Mesendoderm (in vitro differentiated cells): Measurements from ENCODE around the gene PRRG3.

Source experiments
- DNase-seq: peaks from one replicate; pipeline ENCODE4 v3.0.0; 2013
- H2AK5ac ChIP-seq: 2 replicates; pipeline ENCODE4 v1.6.1; 2013; ENCODE audit warnings: low read length, inconsistent platforms
- H2BK120ac ChIP-seq: 2 replicates; pipeline ENCODE4 v1.6.1; 2013; ENCODE audit warnings: low read depth, mild to moderate bottlenecking, low read length, moderate library complexity, mixed read lengths
- H2BK15ac ChIP-seq: replicated peaks from 2 replicates; pipeline ENCODE4 v1.6.1; 2013; ENCODE audit warnings: low read depth, mild to moderate bottlenecking, moderate library complexity
- H2BK5ac ChIP-seq: 2 replicates; pipeline ENCODE4 v1.6.1; 2013; ENCODE audit warnings: low read length, inconsistent platforms
- H3K18ac ChIP-seq: 2 replicates; pipeline ENCODE4 v1.6.1; 2013; ENCODE audit warnings: mild to moderate bottlenecking, low read length, mixed read lengths
- H3K23ac ChIP-seq: one replicate; pipeline ENCODE4 v1.6.1; 2013; ENCODE audit warnings: low read length
- H3K27ac ChIP-seq: 2 replicates; pipeline ENCODE4 v1.5.1; 2013; ENCODE audit warnings: low read depth, mild to moderate bottlenecking, inconsistent platforms, low read length, moderate library complexity
- H3K27me3 ChIP-seq: 2 replicates; pipeline ENCODE4 v1.6.1; 2013; ENCODE audit warnings: low read length, control low read depth, mild to moderate bottlenecking, inconsistent platforms; ENCODE audit not compliant: insufficient read depth, poor library complexity
- H3K36me3 ChIP-seq: 2 replicates; pipeline ENCODE4 v1.6.1; 2013; ENCODE audit warnings: low read length, inconsistent platforms; ENCODE audit not compliant: control insufficient read depth, insufficient read depth
- H3K4ac ChIP-seq: one replicate; pipeline ENCODE4 v1.6.1; 2013; ENCODE audit warnings: low read depth, mild to moderate bottlenecking, low read length, moderate library complexity
- H3K4me1 ChIP-seq: 2 replicates; pipeline ENCODE4 v1.6.1; 2013; ENCODE audit warnings: low read depth, low read length, inconsistent platforms; ENCODE audit not compliant: control insufficient read depth
- H3K4me2 ChIP-seq: 2 replicates; pipeline ENCODE4 v1.6.1; 2013; ENCODE audit warnings: low read length
- H3K4me3 ChIP-seq: 2 replicates; pipeline ENCODE4 v1.5.1; 2013; ENCODE audit warnings: mild to moderate bottlenecking, low read length
- H3K56ac ChIP-seq: one replicate; pipeline ENCODE4 v1.6.1; 2013; ENCODE audit warnings: low read length
- H3K79me1 ChIP-seq: 2 replicates; pipeline ENCODE4 v1.6.1; 2013; ENCODE audit warnings: low read length, inconsistent platforms
- H3K79me2 ChIP-seq: 2 replicates; pipeline ENCODE4 v1.6.1; 2013; ENCODE audit warnings: mild to moderate bottlenecking, low read length; ENCODE audit not compliant: control insufficient read depth, insufficient read depth
- H3K9ac ChIP-seq: 2 replicates; pipeline ENCODE4 v1.6.1; 2013; ENCODE audit warnings: low read length, inconsistent platforms
- H4K5ac ChIP-seq: one replicate; pipeline ENCODE4 v1.6.1; 2013; ENCODE audit warnings: low read length
- H4K8ac ChIP-seq: one replicate; pipeline ENCODE4 v1.6.1; 2013; ENCODE audit warnings: low read depth, mild to moderate bottlenecking, control low read depth, low read length, moderate library complexity
- WGBS: extraction: QIAGEN DNeasy Blood & Tissue Kit; methylation state at CpG from one replicate; pipeline ENCODE4 v1.1.7; 2013; ENCODE audit warnings: low lambda C conversion rate, missing lambda C conversion rate; ENCODE audit not compliant: insufficient coverage; ENCODE audit errors: extremely low coverage; 5-methylcytosine and 5-hydroxymethylcytosine counted together

PRRG3 gene

GRCh38 chrX:151710457-151710856 lies 15.2 kb downstream of the PRRG3 start:
- H3K23ac ChIP-seq = no peak overlapping the region

GRCh38 chrX:151711154-151711553 lies 15.9 kb downstream of the PRRG3 start:
- no peak for DNase-seq
- H3K9ac ChIP-seq = no peak overlapping the region
- H3K23ac ChIP-seq = no peak overlapping the region
- no peak overlapping the region for H2BK120ac ChIP-seq
- H3K79me2 ChIP-seq = no peaks in the 10 kb centered on the region
- no peak overlapping the region for H2BK15ac ChIP-seq
- no peaks in the 10 kb centered on the region for H3K36me3 ChIP-seq
- H3K27me3 ChIP-seq = no peaks in the 10 kb centered on the region
- H3K4me1 ChIP-seq = no peaks in the 10 kb centered on the region
- H4K8ac ChIP-seq = no peak overlapping the region
- no peak overlapping the region for H3K4ac ChIP-seq
- H2BK5ac ChIP-seq = no peak overlapping the region
- no peak overlapping the region for H3K18ac ChIP-seq
- no peak overlapping the region for H2AK5ac ChIP-seq
- no peaks in the 10 kb centered on the region for H3K79me1 ChIP-seq
- H4K5ac ChIP-seq = no peak overlapping the region
- H3K4me3 ChIP-seq = no peak overlapping the region
- H3K4me2 ChIP-seq = no peak overlapping the region
- H3K56ac ChIP-seq = no peak overlapping the region
- no peak overlapping the region for H3K27ac ChIP-seq
- WGBS = no CpG with 5 or more reads among the region's 5 CpGs

More at GRCh38 chrX:151710457-151710856, 15.2 kb downstream of the PRRG3 start:
- Histone ChIP-seq H3K27me3 (no peaks in the 10 kb centered on the region), H2BK15ac (no peak overlapping the region), H4K8ac (no peak overlapping the region), H3K4ac (no peak overlapping the region), H2BK120ac (no peak overlapping the region), H3K4me3 (no peak overlapping the region), H3K79me1 (no peaks in the 10 kb centered on the region), H3K27ac (no peak overlapping the region), H3K79me2 (no peaks in the 10 kb centered on the region), H4K5ac (no peak overlapping the region), H3K18ac (no peak overlapping the region), H3K4me1 (no peaks in the 10 kb centered on the region), H3K56ac (no peak overlapping the region), H3K4me2 (no peak overlapping the region), H2BK5ac (no peak overlapping the region), H3K9ac (no peak overlapping the region), H3K36me3 (no peaks in the 10 kb centered on the region), H2AK5ac (no peak overlapping the region)
- no peak for DNase-seq
- no CpG with 5 or more reads among the region's 2 CpGs for WGBS

GRCh38 chrX:151711787-151712186 lies 16.5 kb downstream of the PRRG3 start:
- Histone ChIP-seq H3K4me3 (no peak overlapping the region), H3K4ac (no peak overlapping the region), H3K79me1 (no peaks in the 10 kb centered on the region), H3K27ac (no peak overlapping the region), H3K56ac (no peak overlapping the region), H2BK120ac (no peak overlapping the region), H3K79me2 (no peaks in the 10 kb centered on the region), H4K8ac (no peak overlapping the region), H2BK15ac (no peak overlapping the region), H3K23ac (no peak overlapping the region), H3K36me3 (no peaks in the 10 kb centered on the region), H2BK5ac (no peak overlapping the region), H3K9ac (no peak overlapping the region), H3K27me3 (no peaks in the 10 kb centered on the region), H2AK5ac (no peak overlapping the region), H3K18ac (no peak overlapping the region), H3K4me1 (no peaks in the 10 kb centered on the region), H3K4me2 (no peak overlapping the region), H4K5ac (no peak overlapping the region)
- no CpG with 5 or more reads among the region's 2 CpGs for WGBS
- peak; percentile 17 for DNase-seq

- H3K9ac ChIP-seq = no peak overlapping the region
- no peaks in the 10 kb centered on the region for H3K79me2 ChIP-seq
- H3K23ac ChIP-seq = no peak overlapping the region
- no peak overlapping the region for H2BK120ac ChIP-seq
- no peaks in the 10 kb centered on the region for H3K4me1 ChIP-seq
- no peaks in the 10 kb centered on the region for H3K79me1 ChIP-seq
- H3K4ac ChIP-seq = no peak overlapping the region
- no peak overlapping the region for H2AK5ac ChIP-seq
- no peak overlapping the region for H4K5ac ChIP-seq
- no peaks in the 10 kb centered on the region for H3K27me3 ChIP-seq
- H4K8ac ChIP-seq = no peak overlapping the region
- no peak overlapping the region for H3K4me3 ChIP-seq
- whole genome bisulfite sequencing = no CpG with 5 or more reads among the region's 3 CpGs
- H3K36me3 ChIP-seq = no peaks in the 10 kb centered on the region
- no peak overlapping the region for H2BK15ac ChIP-seq
- H3K18ac ChIP-seq = no peak overlapping the region
- no peak for DNase-seq
- H2BK5ac ChIP-seq = no peak overlapping the region
- H3K4me2 ChIP-seq = no peak overlapping the region
- no peak overlapping the region for H3K27ac ChIP-seq
- no peak overlapping the region for H3K56ac ChIP-seq
These were observed 17.0 kb downstream of the PRRG3 start for GRCh38 chrX:151712253-151712652.

GRCh38 chrX:151713849-151714248 lies 18.6 kb downstream of the PRRG3 start:
- Histone ChIP-seq H4K5ac (no peak overlapping the region), H3K9ac (no peak overlapping the region), H3K27ac (no peak overlapping the region), H3K18ac (no peak overlapping the region), H3K79me1 (no peaks in the 10 kb centered on the region), H2BK120ac (no peak overlapping the region), H2AK5ac (no peak overlapping the region), H3K79me2 (no peaks in the 10 kb centered on the region), H3K23ac (no peak overlapping the region), H3K27me3 (no peaks in the 10 kb centered on the region), H3K4me2 (no peak overlapping the region), H3K4ac (no peak overlapping the region), H4K8ac (no peak overlapping the region), H3K4me1 (no peaks in the 10 kb centered on the region), H3K56ac (no peak overlapping the region), H2BK5ac (no peak overlapping the region), H3K36me3 (no peaks in the 10 kb centered on the region), H2BK15ac (no peak overlapping the region), H3K4me3 (no peak overlapping the region)
- WGBS = no CpG with 5 or more reads among the region's 3 CpGs
- peak; percentile 55 for DNase-seq

- no peaks in the 10 kb centered on the region for H3K79me2 ChIP-seq
- H3K18ac ChIP-seq = no peak overlapping the region
- no peak overlapping the region for H3K4ac ChIP-seq
- H3K23ac ChIP-seq = no peak overlapping the region
- no peaks in the 10 kb centered on the region for H3K4me1 ChIP-seq
- H2AK5ac ChIP-seq = no peak overlapping the region
- no peak overlapping the region for H4K5ac ChIP-seq
- H3K27me3 ChIP-seq = no peaks in the 10 kb centered on the region
- H3K56ac ChIP-seq = no peak overlapping the region
- H3K4me3 ChIP-seq = no peak overlapping the region
- H2BK120ac ChIP-seq = no peak overlapping the region
- H3K27ac ChIP-seq = no peak overlapping the region
- H2BK15ac ChIP-seq = no peak overlapping the region
- no peak overlapping the region for H3K9ac ChIP-seq
- DNase-seq = peak; percentile 5
- H4K8ac ChIP-seq = no peak overlapping the region
- H3K36me3 ChIP-seq = no peaks in the 10 kb centered on the region
- H3K79me1 ChIP-seq = no peaks in the 10 kb centered on the region
- no peak overlapping the region for H2BK5ac ChIP-seq
- H3K4me2 ChIP-seq = no peak overlapping the region
- no CpG with 5 or more reads among the region's 5 CpGs for WGBS
These were observed 19.1 kb downstream of the PRRG3 start for GRCh38 chrX:151714362-151714761.
